ENCODE data around the gene POLD2.

POLD2 gene

DNA sequence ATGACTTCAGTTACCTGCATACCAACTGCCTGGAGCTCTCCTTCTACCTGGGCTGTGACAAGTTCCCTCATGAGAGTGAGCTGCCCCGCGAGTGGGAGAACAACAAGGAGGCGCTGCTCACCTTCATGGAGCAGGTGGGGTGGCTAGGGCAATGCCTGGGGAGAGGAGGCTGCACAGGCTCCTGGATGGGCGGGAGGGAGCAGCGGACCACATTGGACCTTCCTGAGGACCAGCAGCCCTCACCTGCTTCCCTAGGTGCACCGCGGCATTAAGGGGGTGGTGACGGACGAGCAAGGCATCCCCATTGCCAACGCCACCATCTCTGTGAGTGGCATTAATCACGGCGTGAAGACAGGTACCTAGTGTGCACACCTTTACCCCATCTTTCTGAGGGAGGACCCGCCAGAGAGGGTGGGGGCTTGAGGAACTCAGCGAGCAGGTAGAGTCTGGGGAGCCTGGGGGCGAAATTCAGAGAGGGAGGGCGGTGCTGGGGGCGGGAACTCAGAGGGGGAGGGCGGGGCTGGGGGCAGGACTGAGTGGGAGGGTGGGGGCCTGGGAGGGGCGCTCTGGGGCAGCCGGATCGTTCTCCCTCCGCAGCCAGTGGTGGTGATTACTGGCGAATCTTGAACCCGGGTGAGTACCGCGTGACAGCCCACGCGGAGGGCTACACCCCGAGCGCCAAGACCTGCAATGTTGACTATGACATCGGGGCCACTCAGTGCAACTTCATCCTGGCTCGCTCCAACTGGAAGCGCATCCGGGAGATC is 10.2 kb downstream of the POLD2 start:
- no peak for DNase-seq

DNA sequence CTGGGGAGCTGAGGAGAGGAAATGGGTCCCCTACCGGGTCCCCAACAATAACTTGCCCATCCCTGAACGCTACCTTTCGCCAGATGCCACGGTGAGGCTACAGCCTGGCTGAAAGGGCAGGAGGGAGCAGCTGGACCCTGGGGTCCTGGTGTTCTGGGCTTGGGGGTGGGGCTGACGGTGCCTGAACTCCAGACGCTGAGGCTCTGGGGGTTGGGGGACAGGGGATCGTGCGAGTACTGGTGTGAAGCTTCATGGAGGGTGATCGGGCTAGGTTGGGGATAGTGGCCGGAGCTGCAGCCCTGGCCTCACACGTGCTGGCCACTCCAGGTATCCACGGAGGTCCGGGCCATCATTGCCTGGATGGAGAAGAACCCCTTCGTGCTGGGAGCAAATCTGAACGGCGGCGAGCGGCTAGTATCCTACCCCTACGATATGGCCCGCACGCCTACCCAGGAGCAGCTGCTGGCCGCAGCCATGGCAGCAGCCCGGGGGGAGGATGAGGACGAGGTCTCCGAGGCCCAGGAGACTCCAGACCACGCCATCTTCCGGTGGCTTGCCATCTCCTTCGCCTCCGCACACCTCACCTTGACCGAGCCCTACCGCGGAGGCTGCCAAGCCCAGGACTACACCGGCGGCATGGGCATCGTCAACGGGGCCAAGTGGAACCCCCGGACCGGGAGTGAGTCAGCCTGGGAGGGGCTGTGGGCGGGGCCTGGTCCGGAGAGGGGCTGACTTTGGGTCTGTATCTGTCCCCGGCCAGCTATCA is 10.9 kb downstream of the POLD2 start:
- no peak for DNase-seq

DNA sequence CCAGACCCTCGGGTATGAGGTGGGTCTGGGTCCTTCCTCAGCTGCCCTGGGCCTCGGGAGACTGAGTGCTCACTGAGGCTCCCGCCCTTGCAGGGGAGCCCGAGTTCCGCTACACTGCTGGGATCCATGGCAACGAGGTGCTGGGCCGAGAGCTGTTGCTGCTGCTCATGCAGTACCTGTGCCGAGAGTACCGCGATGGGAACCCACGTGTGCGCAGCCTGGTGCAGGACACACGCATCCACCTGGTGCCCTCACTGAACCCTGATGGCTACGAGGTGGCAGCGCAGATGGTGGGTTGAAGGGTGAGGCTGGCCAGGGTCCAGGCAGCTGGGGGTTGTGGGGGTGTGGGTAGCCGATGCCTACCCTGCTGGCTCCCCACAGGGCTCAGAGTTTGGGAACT is 11.6 kb downstream of the POLD2 start:
- DNase-seq: no peak

DNA sequence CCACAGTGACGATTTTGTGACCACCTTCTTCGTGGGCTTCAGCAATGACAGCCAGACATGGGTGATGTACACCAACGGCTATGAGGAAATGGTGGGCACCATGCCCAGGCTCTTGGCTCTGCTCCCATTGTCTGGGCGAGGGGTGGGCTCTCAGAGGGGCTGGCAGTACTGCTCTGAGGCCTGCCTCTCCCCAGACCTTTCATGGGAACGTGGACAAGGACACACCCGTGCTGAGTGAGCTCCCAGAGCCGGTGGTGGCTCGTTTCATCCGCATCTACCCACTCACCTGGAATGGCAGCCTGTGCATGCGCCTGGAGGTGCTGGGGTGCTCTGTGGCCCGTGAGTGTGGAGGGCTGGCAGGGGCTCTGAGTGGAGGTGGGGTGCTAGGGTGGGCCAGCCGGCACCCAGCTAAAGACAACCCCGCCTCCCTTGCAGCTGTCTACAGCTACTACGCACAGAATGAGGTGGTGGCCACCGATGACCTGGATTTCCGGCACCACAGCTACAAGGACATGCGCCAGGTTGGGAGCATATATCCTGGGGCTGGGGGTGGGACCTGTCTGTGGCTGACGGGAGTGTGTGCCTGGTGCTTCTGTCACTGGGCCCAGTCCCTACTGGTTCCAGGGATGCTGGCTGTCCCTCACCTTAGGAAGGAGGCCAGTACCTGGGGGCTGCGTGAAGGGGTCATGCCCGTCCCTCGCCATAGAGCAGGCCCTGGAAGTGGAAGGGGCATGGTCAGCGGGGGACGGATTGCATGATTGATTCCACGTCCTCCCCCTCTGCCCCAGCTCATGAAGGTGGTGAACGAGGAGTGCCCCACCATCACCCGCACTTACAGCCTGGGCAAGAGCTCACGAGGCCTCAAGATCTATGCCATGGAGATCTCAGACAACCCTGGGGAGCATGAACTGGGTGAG is 12.4 kb downstream of the POLD2 start:
- no peak for DNase-seq

DNA sequence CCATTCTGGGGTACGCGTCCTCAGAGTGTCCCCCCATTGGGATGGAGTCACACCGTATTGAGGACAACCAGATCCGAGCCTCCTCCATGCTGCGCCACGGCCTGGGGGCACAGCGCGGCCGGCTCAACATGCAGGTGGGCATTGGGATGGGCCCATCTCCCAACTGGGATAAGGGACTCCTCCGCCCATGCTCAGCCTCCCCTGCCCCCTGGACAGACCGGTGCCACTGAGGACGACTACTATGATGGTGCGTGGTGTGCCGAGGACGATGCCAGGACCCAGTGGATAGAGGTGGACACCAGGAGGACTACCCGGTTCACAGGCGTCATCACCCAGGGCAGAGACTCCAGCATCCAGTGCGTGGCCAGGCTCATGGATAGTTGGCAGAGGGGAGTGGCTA is 13.4 kb downstream of the POLD2 start:
- no peak for DNase-seq

DNA sequence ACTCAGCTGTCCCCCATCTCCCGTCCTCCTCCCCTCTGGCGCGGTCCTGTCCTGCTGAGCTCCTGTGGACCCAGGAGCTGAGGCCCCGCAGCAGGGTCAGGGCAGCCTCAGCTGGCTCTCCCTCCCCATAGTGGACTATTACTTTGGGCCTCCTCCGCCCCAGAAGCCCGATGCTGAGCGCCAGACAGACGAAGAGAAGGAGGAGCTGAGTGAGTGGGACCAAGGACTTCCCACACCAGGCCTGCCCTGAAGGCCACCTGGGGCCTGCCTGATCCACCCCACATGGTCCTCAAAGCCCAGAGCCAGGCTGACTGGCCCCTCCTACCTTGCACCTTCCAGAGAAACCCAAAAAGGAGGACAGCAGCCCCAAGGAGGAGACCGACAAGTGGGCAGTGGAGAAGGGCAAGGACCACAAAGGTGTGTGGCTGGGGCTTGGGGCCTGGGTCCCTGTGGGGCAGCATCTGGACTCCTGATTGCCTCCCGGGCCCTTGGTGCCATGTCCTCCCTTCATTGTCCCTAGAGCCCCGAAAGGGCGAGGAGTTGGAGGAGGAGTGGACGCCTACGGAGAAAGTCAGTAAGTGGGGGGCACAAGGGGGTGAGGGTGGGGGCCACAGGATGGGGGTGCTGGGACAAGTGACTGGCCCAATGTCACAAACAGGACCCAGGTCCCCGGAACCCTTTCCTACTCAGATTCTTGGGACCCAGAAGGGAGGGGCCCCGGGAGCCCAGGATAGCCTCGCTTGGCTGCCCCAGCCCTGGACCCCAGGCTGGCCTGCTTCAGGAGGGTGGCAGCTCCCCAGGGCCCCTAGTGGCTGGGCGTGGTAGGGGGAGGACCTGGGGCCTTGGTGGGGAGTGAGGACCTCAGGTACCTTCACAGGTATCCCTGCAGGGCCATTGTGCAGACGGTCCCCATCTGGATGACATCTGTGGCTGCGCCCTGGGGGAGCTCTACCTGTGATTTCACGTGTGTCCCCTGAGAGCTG is 14.3 kb downstream of the POLD2 start:
- DNase-seq: no peak

DNA sequence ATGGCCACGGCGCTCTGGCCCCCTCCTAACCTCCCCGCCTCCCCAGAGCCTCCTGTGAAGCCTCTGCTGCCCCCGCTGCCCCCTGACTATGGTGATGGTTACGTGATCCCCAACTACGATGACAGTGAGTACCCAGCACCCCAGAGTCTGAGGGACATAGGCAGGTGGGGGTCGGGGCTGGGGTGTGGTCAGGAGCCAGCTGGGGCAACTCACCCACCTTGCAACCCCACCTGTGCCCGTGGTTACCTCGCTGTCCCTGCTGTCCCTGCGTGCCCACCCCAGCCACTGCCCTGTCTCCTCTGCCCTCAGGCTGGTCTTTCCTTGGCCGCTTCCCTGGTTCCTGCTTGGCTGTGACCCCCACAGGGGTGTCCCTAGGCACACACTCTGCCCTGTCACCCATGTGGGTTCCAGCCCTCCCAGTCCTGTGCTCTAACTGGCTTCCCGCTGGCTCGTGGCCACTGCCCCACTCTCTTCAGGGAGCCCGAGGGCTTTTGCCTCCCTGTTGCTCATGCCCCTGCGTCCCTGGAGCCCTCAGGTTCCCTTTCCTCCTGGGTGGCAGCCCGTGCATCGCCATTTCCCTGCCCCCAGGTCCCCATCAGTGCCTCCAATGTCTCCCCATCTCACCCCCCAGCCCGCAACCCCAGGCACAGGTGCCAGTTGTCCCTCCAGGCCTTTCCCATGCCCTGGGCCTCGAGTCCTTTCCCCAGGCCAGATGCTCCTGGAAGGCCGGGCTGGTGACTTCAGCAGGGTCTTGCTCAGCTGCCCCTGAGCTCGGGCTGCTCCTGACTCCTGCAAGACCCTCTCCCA is 15.2 kb downstream of the POLD2 start:
- no peak for DNase-seq

DNA sequence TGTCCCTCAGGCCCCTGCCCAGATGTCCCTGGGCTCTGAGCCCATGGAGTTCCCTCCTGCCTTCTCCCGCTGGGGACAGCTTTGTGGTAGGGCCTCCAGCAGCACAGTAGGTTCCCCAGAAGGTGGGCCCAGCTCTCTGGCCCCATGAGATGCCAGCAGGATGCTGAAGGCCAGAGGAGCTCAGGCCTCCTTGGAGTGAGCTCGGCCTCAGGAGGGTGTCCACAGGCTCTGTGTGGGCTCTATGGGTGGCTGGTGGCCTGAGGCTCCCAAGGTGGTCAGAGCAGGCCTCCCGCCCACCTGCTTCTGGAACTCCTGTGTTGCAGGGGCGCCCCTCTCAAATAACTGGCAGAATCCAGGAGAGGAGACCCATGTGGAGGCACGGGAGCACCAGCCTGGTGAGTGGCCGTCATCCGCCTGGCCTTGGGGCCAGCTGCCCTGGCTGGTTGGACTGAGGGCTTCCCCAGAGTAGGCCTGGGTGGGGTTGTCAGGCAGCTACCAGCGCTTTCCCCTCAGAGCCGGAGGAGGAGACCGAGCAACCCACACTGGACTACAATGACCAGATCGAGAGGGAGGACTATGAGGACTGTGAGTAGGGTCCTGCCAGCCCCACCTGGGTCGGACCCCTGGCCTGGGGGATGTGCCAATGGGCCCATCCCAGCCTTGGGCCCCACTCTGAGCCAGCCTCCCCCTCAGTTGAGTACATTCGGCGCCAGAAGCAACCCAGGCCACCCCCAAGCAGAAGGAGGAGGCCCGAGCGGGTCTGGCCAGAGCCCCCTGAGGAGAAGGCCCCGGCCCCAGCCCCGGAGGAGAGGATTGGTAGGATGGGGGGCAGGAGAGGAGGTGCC is 16.0 kb downstream of the POLD2 start:
- no peak for DNase-seq

DNA sequence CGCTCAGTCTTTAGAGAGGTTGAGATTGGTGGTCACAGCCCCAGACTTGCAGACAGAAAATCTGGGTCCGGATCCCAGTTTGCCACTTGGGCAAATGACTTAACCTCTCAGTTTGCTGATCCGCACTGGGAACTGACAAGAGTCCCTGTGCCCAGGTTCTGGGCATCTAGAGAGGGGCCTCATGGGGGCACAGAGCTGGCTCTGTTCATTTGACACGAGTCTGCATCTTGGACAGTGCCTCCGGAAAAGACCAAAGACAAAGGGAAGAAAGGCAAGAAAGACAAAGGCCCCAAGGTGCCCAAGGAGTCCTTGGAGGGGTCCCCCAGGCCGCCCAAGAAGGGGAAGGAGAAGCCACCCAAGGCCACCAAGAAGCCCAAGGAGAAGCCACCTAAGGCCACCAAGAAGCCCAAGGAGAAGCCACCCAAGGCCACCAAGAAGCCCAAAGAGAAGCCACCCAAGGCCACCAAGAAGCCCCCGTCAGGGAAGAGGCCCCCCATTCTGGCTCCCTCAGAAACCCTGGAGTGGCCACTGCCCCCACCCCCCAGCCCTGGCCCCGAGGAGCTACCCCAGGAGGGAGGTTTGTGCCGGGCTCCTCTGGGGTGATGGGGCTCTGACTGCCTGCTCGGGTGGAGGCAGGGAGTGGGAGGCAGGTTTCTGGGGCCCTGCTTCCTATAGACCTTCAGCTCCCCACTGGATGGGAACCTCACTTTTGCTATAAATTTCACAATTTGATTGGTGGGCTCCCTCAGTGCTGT is 16.9 kb downstream of the POLD2 start:
- DNase-seq: no peak

DNA sequence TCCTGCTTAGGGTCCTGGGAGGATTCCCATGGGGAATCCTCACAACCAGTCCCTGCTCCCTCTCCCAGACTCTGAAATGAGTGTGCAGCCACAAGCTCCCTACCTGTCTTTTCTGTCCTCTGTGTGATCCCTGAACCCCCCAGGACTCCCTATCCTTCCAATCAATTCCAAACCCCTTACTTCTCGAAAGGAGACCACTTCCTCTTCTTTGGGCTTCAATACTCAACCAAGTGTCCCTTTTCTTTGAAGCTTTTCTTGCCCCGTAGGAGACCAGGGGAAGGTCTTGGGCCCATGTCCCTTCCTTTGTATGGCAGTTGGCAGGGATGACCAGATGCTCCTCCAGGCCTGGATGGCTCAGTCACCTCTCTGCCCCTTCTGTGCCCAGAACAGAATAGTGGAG is 17.5 kb downstream of the POLD2 start:
- no peak for DNase-seq

DNA sequence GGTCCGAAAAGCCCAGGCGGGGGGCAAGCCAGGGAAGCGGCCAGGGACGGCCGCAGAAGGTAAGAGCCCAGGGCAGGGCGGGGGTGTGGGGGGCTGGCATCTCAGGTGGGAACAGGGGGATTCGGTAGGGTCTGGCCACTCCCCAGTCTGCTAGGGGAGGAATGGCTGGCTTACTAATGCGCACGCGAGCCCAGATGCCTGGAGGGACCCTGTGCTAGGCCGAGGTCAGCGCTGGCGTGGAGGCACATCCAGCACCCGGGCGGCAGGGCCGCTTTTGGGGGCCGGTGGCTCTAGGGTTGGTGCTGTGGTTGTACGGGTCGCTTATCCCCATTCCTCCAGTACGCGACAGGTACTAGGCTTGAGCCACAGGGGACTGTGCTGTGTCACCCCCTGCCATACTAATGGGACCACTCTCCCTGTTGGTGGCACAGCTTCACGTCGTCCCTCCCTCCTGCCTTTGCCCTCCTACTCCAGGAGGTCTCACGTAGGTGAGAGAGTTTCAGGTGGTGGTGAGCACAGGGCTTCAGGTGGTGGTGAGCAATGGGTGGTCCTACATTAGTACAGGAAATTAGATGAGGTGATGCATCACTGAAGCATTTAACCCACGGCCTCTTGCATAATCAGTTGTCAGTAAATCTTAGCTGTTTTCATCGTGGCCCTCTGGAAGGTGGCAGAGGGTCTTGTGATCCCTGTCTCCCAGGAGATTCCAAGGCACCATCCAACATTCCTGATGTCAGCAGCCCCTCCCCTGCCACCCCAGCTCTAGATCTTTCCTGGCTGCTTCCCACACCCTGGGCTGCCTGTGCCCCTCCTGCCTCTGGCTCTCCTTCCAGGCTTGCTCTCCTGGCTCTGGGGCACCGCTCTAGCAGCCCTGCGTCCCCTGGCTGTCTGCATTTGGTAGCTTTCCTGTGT is 18.2 kb downstream of the POLD2 start:
- no peak for DNase-seq

DNA sequence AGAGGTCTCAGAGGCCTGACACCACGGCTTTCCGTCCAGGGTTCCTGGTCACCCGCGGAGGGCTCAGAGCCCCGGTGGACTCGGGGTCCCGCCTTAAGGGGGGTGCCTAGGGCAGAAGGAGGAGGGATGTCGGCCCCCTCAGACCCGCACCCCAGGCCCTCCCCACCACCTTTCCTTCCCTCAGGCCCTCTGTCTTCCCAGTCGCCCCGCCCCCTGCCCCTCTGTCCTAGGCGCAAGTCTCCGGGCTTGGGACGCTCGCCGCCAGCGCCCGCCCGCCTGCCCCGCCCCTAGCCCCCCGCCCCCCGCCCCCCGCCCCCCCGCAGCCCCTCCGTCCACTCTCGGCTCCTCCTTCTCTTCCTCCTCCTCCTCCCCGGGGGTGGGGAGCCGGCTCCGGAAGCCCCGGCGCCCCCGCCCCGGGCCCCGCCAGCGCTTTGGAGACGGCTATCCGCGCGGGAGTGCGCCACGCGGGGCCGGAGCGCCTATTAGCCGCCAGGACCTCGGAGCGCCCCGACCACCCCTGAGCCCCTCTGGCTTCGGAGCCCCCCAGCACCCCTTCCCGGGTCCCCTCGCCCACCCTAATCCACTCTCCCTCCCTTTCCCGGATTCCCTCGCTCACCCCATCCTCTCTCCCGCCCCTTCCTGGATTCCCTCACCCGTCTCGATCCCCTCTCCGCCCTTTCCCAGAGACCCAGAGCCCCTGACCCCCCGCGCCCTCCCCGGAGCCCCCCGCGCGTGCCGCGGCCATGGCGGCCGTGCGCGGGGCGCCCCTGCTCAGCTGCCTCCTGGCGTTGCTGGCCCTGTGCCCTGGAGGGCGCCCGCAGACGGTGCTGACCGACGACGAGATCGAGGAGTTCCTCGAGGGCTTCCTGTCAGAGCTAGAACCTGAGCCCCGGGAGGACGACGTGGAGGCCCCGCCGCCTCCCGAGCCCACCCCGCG is 19.2 kb downstream of the POLD2 start, which contains the start of gene AEBP1:
TSS of gene AEBP1 (plus strand) at position 423 of the 937 bp plus-strand sequence. CDS start at position 744, 321 bp downstream.
- peak; percentile 49 for DNase-seq

DNA sequence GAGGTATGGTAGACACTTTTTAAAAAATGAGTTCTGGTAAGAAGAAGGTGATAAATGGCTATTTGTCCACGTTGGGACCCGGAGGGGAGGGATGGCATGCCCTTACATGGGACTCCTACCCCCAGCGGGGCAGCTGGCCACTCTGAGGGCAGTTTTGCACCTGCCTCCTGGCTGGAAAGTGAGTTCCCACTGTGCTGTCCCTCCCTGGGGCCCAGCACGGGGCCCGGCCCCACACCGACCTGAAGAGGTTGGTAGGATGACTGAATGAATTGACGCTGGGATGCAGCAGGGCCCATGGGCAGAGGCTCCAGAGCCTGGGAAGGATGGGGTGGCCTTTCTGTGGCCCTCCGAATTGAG is 19.8 kb downstream of the POLD2 start:
- no peak for DNase-seq

DNA sequence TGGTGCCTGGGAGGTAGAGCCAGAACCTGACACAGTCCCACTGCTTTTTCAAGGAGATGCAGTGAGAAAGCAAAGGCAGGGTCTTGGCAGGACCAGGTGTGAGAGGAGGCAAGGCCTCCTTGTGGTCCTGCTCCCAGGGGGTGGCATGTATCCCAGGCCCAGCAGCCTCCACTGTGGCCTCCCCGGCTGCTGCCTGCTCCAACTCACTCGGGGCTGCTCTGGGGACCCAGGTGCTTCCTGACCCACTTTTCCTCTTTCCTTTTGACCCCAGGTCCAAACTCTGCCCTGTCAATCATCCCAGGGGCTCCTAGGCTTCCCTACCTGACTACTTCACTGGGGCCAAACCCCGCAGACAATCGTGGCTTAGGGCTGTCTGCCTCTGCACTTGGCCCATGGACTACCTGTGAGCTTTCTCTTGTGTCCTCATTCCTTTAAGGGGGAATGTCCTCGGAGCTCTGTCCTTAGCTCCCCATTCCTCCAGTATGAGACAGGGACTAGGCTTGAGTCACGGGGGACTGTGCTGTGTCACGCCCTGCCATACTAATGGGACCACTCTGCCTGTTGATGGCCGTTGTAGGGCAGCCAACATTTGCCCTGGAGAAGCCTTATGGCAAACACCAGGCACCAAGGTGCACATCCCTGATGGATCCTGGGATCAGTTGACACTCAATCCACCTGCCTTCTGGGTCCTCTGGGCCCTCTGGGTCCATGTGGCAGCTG is 20.3 kb downstream of the POLD2 start:
- DNase-seq: no peak

DNA sequence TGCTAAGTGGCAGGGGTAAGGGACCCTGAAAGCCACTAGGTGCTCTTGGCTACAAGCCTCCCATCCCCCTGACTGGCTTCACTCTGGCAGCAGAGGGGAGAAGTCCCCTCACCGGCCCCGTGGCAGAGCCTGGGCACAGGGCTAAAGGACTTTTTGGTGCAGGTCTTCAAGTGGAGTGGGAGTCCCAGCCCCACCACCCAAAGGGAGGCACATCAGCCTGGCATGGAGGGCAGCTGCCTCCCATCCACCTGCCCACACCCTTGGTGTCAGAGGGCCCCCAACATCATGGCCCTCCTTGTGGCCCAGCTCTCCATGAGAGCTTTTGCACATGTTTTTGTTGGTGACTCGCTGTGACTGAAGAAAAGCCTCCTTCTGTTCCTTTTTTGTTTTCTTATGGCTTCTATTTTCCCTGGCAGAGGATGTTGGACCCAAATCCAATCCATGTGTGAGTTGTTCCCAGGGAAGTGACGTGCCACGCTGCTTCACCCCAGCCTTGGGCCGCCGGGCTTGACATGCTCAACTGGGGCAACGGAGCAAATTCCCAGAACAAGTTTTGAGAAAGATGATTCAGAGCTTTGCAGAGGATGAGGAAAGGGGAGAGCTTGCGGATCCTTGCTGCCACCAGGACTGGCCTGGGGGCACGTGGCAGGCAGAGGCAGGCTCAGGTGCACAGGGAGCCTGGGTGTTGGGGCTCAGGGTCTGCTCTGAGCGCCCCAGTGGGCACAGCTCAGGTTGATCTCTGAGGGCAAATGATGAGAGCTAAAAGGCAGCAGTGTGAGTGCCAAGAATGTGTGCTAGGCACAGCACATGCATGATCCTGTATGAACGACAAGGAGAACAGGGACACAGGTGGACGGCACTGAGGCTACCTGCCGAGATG is 21.1 kb downstream of the POLD2 start:
- DNase-seq: no peak
